Measurements from ENCODE around the gene ATG5. TPM values are rescaled to one million over a fixed set of nuclear protein-coding genes. Genes with fewer than 3 reads are reported as not detected.

Gene ATG5
- total and polyA plus RNA-seq, 2 experiments from 2014 or later: 35.4 to 42.8 TPM

- DNase-seq (ENCODE audit: low spot score): no peak
- Histone ChIP-seq H3K79me2 (peaks cover 21% of the 10 kb centered on the region), H3K4me3 (no peak overlapping the region), H4K20me1 (ENCODE audit: insufficient read depth, poor library complexity, severe bottlenecking) (no peaks in the 10 kb centered on the region), H3K9me2 (replicated peaks; ENCODE audit: insufficient read depth) (no peaks in the 10 kb centered on the region), H3K4me1 (ENCODE audit: insufficient read depth) (no peaks in the 10 kb centered on the region), H3K36me3 (replicated peaks; ENCODE audit: insufficient read depth, low read depth) (no peaks in the 10 kb centered on the region), H3K9me3 (ENCODE audit: low read depth) (no peaks in the 10 kb centered on the region), H3K4me2 (no peak overlapping the region), H2AFZ (no peak overlapping the region), H3K27me3 (no peaks in the 10 kb centered on the region), H3K27ac (no peak overlapping the region)
- TF ChIP-seq EZH2 (IDR thresholded peaks at IDR 0.05; ENCODE audit: borderline replicate concordance) (no peak), EZH2phosphoT487 (IDR thresholded peaks at IDR 0.05; ENCODE audit: low read depth, severe bottlenecking, unreplicated experiment) (no peak)
- 84% methylated on average over 1 of the region's 1 CpG for WGBS (ENCODE audit: low lambda C conversion rate, missing lambda C conversion rate)
These were observed 46.4 kb downstream of the ATG5 start for GRCh38 chr6:106279179-106279578.

- TF ChIP-seq EZH2 (IDR thresholded peaks at IDR 0.05; ENCODE audit: borderline replicate concordance) (no peak), EZH2phosphoT487 (IDR thresholded peaks at IDR 0.05; ENCODE audit: low read depth, severe bottlenecking, unreplicated experiment) (no peak), CTCF (IDR thresholded peaks at IDR 0.05; ENCODE audit: poor library complexity) (no peak)
- H3K9me2 ChIP-seq (replicated peaks; ENCODE audit: insufficient read depth): no peaks in the 10 kb centered on the region
- no peak overlapping the region for H3K27ac ChIP-seq
- H3K36me3 ChIP-seq (replicated peaks; ENCODE audit: insufficient read depth, low read depth): no peaks in the 10 kb centered on the region
- no peak overlapping the region for H2AFZ ChIP-seq
- H3K4me1 ChIP-seq (ENCODE audit: insufficient read depth): no peaks in the 10 kb centered on the region
- H3K4me3 ChIP-seq: no peak overlapping the region
- 59% methylated on average over 5 of the region's 5 CpGs for WGBS (ENCODE audit: low lambda C conversion rate, missing lambda C conversion rate)
- DNase-seq (ENCODE audit: low spot score): no peak
- peaks cover 40% of the 10 kb centered on the region for H3K79me2 ChIP-seq
- H3K9me3 ChIP-seq (ENCODE audit: low read depth): no peaks in the 10 kb centered on the region
- H3K27me3 ChIP-seq: no peaks in the 10 kb centered on the region
- H3K4me2 ChIP-seq: no peak overlapping the region
- H4K20me1 ChIP-seq (ENCODE audit: insufficient read depth, poor library complexity, severe bottlenecking): no peaks in the 10 kb centered on the region
These were observed 49.9 kb downstream of the ATG5 start for GRCh38 chr6:106275692-106276091.

- no peaks in the 10 kb centered on the region for H3K27me3 ChIP-seq
- peaks cover 50% of the 10 kb centered on the region for H3K79me2 ChIP-seq
- no peaks in the 10 kb centered on the region for H4K20me1 ChIP-seq (ENCODE audit: insufficient read depth, poor library complexity, severe bottlenecking)
- H3K4me3 ChIP-seq: no peak overlapping the region
- no peak overlapping the region for H2AFZ ChIP-seq
- no peak overlapping the region for H3K4me2 ChIP-seq
- 76% methylated on average over 1 of the region's 1 CpG for WGBS (ENCODE audit: low lambda C conversion rate, missing lambda C conversion rate)
- H3K36me3 ChIP-seq (replicated peaks; ENCODE audit: insufficient read depth, low read depth): no peaks in the 10 kb centered on the region
- TF ChIP-seq CTCF (IDR thresholded peaks at IDR 0.05; ENCODE audit: poor library complexity): no peak
- TF ChIP-seq EZH2 (IDR thresholded peaks at IDR 0.05; ENCODE audit: borderline replicate concordance): no peak
- TF ChIP-seq EZH2phosphoT487 (IDR thresholded peaks at IDR 0.05; ENCODE audit: low read depth, severe bottlenecking, unreplicated experiment): no peak
- H3K4me1 ChIP-seq (ENCODE audit: insufficient read depth): no peaks in the 10 kb centered on the region
- no peak for DNase-seq (ENCODE audit: low spot score)
- no peaks in the 10 kb centered on the region for H3K9me2 ChIP-seq (replicated peaks; ENCODE audit: insufficient read depth)
- H3K27ac ChIP-seq: no peak overlapping the region
- H3K9me3 ChIP-seq (ENCODE audit: low read depth): no peaks in the 10 kb centered on the region
These were observed 52.5 kb downstream of the ATG5 start for GRCh38 chr6:106273087-106273486.

GRCh38 chr6:106272287-106272686 lies 53.3 kb downstream of the ATG5 start:
- Histone ChIP-seq H4K20me1 (ENCODE audit: insufficient read depth, poor library complexity, severe bottlenecking) (no peaks in the 10 kb centered on the region), H2AFZ (no peak overlapping the region), H3K36me3 (replicated peaks; ENCODE audit: insufficient read depth, low read depth) (no peaks in the 10 kb centered on the region), H3K79me2 (peaks cover 57% of the 10 kb centered on the region), H3K4me2 (no peak overlapping the region), H3K9me3 (ENCODE audit: low read depth) (no peaks in the 10 kb centered on the region), H3K4me3 (no peak overlapping the region), H3K27ac (no peak overlapping the region), H3K27me3 (no peaks in the 10 kb centered on the region), H3K9me2 (replicated peaks; ENCODE audit: insufficient read depth) (no peaks in the 10 kb centered on the region), H3K4me1 (ENCODE audit: insufficient read depth) (no peaks in the 10 kb centered on the region)
- TF ChIP-seq EZH2 (IDR thresholded peaks at IDR 0.05; ENCODE audit: borderline replicate concordance) (no peak), CTCF (IDR thresholded peaks at IDR 0.05; ENCODE audit: poor library complexity) (no peak), EZH2phosphoT487 (IDR thresholded peaks at IDR 0.05; ENCODE audit: low read depth, severe bottlenecking, unreplicated experiment) (no peak)
- DNase-seq (ENCODE audit: low spot score): no peak
- 98% methylated on average over 4 of the region's 4 CpGs for WGBS (ENCODE audit: low lambda C conversion rate, missing lambda C conversion rate)
